Measurements from ENCODE around the gene TADA1. TPM values are rescaled to one million over a fixed set of nuclear protein-coding genes. Genes with fewer than 3 reads are reported as not detected.
"Not testable (repeated sequence)": the region's sequence is repeated elsewhere in the genome, so short reads cannot be mapped to it uniquely, and the experiment has no call there.

Gene TADA1
- total RNA-seq, 1 experiment from 2014 or later: 9.8 TPM

DNA sequence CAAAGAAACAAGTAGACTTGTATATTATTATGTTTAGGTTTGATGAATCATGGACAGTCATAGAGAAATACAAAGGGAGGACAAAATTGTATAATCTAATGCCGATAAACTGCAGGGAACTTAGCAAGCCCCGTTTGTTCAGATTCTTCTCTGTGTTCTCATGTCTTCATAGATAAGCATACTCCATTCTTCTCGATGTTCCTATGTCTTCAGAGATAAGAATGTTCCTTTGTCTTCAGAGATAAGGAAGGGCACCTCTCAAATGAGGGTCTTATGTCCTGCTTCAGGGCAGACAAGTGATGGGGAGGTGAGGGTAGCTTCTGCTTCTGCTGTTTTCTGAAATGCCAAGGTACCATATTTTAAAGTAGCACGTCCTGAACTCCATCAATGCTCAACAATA is 19.7 kb upstream of the TADA1 start:
- no peak for DNase-seq (ENCODE audit: low read depth)

DNA sequence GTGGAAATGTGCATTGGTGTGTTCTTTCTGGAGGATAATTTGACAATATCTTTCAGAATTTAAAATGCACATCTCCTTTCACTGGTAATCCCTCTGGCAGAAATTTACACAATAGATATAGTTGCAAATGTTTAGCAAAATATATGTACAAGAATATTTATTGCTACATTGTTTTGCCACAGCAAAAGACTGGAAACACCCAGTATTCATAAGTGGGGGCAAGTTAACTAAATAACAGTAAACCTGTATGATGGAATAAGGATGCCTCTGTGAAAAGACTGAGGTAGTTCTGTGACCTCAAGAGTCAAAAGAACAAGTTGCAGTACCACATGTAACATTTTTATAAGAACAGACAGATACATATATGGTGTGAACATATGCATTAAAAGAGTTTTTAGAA is 13.7 kb upstream of the TADA1 start:
- no peak for DNase-seq (ENCODE audit: low read depth)

DNA sequence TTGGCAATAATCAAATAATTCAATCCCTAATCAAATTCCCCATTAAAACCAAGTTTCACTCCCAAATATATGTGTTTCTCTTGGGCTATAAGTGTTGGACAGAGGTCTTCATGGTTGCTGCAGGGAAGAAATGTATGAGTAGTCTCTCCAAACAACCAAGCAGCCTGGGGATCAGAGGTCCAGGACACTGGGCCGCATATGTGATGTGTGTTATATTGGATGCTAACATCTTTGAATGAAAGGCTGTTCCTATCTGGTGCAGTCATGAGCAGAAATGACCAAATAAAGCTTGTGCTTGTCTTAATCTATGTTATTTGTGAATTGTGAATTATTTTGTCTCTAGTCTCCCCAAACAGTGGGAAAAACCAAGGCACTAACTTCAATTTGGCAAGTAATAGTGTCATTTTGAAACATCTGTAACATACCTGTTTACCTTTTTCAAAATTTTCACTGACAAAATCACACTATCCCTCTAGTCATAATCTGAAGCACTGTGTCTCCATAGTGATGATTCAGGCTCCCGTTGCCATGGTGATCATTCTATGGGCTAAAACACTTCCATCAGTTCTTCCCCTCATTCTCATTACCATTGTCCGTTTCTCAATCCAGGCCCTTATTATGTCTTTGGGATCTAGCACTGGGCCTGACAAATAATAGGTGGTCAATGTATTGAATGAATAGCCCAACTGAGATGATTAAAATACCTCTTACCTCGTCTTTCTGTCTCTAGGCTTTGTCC is 12.5 kb upstream of the TADA1 start:
- no peak for DNase-seq (ENCODE audit: low read depth)

DNA sequence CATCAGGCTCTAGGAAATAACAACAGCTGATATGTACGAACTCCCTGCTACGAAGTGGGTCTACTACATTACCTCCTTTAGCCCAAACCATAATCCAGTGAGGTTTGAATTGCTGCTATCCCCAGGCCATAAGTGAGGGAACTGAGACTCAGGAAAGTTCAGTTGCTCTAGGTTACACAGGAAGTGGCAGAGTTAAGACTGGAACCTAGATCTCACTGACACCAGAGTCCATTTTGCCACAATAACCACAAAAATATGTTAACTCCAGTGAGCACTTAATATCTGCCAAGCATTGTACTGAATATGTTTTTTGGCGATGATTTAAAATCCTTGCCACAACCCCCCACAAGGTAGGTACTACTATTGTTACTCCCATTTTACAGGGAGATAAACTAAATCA is 8.9 kb upstream of the TADA1 start:
- DNase-seq (ENCODE audit: low read depth): no peak

DNA sequence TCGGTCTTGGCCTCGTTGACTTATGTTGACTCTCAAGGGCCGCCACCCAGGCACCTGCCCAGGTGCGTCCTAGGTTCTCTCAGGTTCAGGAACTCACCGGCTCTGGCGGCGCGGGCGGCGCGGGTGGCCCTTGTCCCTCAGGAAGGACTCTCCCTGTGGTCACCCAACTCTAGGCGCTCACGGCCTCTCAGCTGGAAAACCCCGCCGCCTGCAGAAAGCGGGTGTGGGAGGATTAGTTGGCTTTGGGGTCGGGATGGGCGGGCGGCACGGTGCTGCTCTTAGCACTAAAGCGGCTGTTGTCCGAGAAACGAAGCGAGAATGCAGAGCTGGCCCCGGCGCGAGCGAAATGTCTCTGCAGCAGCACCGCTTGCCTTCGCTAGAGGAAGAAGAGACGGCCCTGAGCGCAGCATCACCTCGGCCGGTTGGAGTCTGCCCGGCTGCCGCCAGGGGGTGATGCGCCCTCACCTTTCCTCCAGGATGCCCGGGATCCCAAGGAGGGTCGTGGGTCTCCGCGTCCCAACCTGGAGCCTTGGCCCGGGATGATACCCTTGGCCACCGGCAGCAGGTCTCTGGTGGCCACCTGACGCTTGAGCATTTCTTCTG is 8.1 kb upstream of the TADA1 start:
- DNase-seq (ENCODE audit: low read depth): no peak

DNA sequence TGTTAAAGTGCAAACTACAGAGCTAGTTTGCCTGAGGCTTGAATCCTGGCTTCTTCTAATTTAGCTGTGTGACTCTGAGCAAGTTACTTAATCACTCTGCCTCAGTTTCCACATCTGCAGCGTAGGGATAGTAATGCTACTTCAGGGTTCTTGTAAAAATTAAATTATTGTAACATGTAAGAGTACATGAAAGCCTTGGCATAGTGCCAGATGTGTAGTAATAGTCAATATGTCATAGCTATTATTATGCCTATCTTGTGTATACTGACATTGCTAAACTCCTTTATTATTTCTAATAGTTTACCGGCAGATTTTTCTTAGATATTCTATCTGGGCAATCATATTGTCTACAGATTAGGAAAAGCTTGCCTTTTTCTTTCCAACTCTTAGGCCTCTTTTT is 6.8 kb upstream of the TADA1 start:
- DNase-seq (ENCODE audit: low read depth): no peak

DNA sequence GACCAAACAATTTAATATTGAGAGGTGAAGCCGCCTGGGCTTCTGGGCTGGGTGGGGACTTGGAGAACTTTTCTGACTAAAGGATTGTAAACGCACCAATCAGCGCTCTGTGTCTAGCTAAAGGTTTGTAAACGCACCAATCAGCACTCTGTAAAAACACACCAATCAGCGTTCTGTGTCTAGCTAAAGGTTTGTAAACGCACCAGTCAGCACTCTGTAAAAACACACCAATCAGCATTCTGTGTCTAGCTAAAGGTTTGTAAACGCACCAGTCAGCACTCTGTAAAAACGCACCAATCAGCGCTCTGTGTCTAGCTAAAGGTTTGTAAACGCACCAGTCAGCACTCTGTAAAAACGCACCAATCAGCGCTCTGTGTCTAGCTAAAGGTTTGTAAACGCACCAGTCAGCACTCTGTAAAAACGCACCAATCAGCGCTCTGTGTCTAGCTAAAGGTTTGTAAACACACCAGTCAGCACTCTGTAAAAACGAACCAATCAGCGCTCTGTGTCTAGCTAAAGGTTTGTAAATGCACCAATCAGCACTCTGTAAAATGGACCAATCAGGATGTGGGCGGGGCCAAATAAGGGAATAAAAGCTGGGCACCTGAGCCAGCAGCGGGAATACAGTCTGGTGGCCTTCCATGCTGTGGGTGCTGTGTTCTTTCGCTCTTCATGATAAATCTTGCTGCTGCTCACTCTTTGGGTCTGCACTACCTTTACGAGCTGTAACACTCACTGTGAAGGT is 2.3 kb upstream of the TADA1 start:
- not testable (repeated sequence) for DNase-seq (ENCODE audit: low read depth)

DNA sequence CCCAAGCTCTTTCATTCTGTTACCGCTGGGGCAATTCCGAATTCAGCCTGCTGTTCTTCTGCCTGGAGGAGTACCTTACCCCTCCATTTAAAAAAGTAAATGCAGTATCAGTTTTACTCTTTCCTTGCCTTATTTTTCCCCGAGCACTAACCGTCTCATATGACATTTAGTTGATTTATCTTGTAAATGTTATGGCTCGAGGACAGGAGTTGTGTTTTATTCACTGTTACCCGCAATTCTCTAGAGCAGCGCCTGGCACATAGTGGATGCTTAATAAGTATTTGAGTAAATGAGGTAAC is 425 bp upstream of the TADA1 start:
- no peak for DNase-seq (ENCODE audit: low read depth)

DNA sequence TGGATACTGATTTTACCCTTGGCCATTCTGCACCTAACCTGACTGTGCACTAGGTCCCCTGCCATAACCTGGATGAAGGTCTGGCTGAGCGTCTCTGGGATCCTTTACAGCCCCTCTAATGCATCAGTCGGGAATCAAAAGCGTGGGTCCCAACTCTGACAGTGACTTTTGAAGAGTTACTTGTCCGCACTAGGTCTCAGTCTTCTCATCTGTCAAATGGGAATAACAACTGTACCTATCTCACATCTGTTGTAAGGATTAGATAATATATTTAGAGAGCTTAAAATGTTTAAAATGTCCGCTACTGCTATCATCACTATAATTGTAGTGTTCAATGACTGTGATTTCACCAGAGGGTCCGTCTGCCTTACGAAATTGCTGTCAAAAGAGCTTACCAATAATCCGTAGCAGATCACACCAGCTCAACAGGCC is 746 bp downstream of the TADA1 start:
- DNase-seq (ENCODE audit: low read depth): no peak

DNA sequence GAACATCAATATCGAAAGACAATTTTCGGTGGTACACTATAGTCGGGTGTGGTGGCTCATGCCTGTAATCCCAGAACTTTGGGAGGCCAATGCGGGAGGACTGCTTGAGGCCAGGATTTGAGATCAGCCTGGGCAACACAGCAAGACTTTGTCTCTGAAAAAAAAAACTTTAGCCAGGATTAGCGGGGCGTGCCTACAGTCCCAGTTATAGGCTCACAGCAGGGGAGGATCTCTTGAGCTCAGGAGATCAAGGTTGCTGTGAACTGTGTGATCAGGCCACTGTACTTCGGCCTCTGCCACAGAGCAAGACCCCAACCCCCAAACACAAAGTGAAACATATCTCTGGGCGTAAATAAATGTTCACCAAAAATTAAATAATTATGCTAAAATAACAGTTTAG is 1.6 kb downstream of the TADA1 start:
- DNase-seq (ENCODE audit: low read depth): no peak

DNA sequence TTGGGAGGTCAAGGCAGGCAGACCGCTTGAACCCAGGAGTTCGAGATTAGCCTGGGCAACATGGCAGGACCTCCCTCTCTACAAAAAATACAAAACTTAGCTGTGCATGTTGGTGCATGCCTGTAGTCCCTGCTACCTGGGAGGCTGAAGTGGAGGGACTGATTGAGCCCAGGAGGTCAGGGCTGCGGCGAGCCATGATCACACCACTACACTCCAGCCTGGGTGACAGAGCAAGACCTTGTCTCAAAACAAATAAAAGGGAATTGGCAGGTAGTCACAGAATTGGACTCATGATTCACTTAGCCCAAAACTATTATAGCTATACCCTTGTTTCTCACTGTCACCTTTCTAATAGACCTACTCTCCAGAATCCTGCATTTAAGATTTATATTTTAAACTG is 5.5 kb downstream of the TADA1 start:
- no peak for DNase-seq (ENCODE audit: low read depth)

DNA sequence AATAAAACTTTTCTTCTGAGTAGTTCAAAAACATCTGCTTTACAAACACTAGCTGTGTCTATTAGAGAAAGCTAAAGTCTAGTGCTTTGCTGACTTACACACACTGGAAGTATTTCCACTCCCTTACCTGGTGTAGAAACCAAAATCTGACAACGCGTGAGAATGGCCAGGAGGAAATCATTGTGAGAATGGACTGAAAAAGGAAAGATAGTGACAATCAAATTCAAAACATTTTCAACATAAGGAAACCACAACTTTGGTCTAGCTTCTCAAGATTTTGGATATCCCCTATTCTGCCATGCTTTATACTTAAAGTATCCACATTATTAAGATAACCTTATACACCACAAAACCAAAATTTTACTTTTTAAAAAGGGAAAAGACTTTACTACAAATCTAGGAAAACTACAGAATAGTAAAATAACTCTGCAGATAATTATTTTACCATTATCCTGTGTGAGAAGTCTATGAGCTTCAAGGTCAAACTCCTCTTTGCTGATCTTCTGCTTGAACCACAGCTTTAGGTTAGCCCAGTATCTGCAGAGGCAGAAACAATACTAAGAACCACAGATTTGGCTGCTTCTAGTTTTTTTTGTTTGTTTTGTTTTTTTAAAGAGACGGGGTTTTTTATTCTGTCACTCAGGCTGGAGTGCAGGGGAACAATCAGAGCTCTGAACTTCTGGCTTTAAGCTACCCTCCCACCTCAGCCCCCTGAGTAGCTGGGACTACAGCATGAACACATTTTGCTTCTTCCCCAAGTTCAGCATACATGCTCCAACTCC is 6.6 kb downstream of the TADA1 start:
- DNase-seq (ENCODE audit: low read depth): no peak

DNA sequence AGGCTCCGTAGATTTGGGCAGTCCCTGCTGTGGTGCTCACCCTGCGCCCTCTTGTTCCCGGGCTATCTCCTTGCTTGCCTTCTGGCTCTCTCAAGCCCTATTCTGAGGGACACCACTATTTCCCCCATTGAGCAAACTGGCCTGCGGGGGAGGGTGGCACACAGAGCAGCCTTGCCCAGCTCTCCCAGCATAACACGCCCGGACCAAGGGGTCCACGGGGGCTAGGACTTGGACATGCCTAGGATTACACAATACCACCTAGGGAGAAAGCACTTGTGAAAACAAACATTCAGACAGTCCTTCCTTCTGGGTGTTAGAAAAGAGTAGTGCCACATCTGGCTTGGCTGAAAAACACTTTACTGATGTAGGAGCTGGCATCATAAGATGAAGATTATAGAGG is 7.4 kb downstream of the TADA1 start:
- DNase-seq (ENCODE audit: low read depth): no peak

DNA sequence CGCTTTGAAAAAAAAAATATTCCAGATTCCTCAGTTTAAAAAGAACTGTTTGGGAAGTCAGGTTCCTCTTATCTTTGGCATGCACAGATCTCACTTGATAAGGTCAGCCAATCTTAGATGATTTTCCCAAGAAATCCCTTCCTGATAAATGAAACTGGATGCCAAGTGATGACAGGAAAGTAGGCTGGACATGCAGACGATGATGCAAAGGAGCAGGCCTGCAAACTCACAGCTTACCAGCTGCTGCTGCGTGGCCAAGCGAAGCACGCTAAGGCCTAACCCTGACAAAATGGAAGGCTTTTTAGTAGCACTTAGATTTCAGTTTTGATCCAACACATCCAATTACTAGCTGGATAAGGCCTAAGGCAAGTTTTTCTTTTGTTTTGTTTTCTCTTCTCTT is 10.1 kb downstream of the TADA1 start:
- no peak for DNase-seq (ENCODE audit: low read depth)

DNA sequence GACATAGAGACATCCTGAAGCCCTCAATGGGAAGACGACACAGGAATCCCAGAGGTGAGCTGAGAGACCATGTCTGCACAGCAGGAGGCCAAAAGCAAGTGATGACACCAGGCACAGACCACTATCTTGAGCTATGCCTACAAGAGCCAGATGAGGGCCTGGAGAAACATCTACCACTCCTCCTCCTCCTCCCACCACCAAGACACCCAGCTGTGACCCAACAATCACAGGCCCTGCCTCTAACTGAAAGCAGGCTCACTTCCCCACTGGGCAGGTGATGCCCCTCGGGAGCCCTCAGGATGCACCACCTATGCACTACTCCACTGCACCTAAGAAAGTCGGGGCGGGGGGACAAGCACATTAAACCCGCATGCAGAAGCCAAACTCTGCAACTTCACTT is 16.5 kb downstream of the TADA1 start:
- DNase-seq (ENCODE audit: low read depth): no peak

DNA sequence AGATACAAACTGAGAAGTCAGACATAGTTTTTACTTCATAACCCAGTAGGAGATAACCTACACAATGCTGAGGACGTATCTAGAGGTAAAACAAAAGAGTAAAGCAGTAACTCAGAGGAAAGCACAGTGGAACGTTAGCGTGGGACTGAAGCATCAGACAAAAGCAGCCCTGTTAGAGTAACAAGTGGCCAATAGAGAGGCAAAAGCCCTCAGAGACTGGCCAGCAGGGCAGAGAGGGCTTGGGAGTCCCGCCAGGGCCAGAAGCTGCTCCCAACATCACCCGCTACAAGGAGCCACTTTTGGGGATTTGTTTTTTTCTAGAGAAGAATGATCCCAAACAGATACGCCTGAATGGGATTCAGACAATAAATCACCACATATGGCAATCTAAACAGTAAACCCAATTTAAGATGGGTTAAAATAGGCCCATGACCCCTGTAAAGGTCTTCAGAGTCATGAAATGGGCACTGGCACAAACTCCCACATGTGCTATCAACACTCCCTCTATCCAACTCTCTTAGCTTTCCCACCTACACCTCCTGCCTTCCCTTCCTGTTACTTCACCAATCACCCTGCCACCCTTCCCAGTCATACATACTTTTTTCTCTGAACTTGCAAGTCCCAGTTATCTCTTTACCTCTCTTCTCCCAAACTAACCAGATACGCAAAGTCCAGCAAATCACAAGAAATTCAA is 17.2 kb downstream of the TADA1 start:
- DNase-seq (ENCODE audit: low read depth): no peak

DNA sequence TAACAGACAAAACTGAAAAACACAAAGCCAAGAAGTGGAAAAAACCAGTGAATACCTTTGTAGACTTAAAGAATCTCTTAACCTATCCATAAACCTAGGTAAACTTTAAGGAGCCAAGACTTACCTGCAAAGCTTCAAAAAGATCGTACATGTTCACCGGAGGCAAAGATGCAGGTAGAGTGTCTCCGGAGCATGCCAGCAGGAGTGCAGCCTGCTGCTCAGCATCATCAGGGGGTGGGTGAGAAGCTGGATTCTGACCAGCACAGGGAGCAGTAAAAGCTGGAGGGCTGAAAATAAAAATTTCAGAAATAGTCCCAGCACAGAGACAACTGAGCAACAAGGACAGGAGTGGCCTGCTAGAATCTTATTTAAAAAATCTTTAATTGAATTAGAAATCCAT is 18.1 kb downstream of the TADA1 start:
- DNase-seq (ENCODE audit: low read depth): no peak

DNA sequence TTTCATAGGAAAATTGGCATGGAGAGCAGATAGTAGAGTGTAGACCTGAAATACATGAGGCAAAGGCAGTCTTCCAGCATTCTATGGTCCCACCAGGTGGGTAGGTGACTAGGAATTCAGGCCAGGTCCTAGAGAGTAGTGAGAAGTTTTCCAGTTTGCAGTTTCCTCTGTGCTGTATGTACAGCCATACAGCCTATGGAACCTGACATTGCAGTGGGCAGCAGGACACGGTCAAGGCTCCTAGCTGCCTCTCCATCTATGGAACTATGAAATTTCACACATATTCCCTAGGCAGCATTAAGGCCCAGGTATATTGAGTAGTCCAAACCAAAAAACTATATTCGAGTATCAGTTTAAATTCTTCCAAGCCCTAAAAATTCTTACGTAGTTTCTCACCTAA is 20.5 kb downstream of the TADA1 start:
- no peak for DNase-seq (ENCODE audit: low read depth)

DNA sequence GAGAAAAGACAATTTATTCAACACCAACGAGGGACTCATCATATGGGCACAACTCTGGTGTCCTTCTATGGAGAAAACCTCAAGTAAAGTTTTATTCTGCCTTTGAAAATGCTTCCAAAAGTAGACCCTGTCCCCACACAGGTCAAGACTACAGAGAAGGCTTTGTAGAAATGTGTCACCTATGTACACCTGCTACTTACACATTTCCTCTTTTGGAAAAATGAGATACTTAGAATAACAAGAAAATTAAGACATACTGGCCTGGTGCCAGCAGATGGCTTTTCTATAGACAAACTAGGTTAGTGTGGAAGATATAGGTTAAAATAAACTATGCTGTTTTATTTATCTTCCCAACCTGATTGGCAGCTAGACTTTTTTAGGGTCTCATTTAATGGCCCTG is 23.1 kb downstream of the TADA1 start:
- no peak for DNase-seq (ENCODE audit: low read depth)

DNA sequence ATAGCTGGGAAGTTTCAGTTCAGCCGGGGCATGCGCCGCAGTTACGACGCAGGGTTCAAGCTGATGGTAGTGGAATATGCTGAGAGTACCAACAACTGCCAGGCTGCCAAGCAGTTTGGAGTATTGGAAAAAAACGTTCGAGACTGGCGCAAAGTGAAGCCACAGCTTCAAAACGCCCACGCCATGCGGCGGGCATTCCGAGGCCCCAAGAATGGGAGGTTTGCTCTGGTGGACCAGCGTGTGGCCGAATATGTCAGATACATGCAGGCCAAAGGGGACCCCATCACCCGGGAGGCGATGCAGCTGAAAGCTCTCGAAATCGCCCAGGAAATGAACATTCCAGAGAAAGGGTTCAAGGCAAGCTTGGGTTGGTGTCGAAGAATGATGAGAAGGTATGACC is 26.9 kb downstream of the TADA1 start:
- no peak for DNase-seq (ENCODE audit: low read depth)

DNA sequence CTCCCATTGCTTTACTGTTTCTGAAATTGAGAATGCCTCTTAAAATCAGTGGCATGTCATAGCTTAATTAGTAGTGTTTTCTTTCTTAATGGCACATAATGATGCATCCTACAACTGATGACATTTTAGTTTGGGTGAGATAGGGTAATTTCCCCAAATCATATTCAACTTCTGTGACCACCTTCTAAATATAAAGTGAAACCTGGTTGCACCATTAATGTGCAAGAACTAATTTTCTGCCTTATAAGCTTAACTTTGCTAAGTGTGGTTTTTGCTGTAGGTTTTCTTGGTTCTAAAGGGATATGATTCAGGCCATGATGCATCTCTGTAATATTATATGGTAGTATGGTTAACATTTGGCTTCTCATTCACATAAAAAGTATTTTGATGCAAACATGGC is 27.9 kb downstream of the TADA1 start:
- DNase-seq (ENCODE audit: low read depth): no peak

DNA sequence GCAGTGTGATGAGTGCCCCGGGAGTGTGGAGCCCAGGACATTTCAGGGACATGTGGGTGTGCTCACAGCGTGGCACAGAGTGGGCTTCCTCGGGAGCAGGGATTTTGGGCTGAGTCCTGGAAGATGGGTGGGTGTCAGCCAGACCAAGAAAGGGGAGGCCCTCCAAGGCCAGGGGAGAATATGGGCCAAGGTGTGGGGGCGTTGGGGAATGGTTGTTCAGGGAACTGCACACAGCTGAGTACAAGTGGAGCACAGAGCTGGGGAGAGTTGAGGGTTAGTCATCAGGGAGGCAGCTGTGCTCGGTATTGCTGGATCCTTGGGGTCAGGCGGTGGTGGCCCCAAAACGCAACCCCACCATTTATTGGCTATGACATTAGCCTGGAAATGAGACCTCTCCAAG is 31.3 kb downstream of the TADA1 start:
- DNase-seq (ENCODE audit: low read depth): no peak
